ENCODE data around the gene ETV2. TPM values are rescaled to one million over a fixed set of nuclear protein-coding genes. Genes with fewer than 3 reads are reported as not detected.
A peak's percentile ranks its signal among the peaks of the same experiment; 100 is the strongest.
"Not testable (repeated sequence)": the region's sequence is repeated elsewhere in the genome, so short reads cannot be mapped to it uniquely, and the experiment has no call there.

The ETV2 gene
- polyA plus RNA-seq, result 1.5 TPM
- long read RNA-seq, donor 1, result 0 reads
- long read RNA-seq, donor 2, result 0 reads
- long read RNA-seq, donor 3, result 0 reads
- long read RNA-seq, donor 4, result 0 reads
- long read RNA-seq, donor 5, partial matches to known transcripts, result 0 of 2 reads
- long read RNA-seq, donor 5, other reads (novel, unspliced or antisense), result 0 of 2 reads
- long read RNA-seq, donor 6, partial matches to known transcripts, result 0 of 3 reads
- long read RNA-seq, donor 6, other reads (novel, unspliced or antisense), result 0 of 3 reads
- long read RNA-seq, donor 7, partial matches to known transcripts, result 0 of 1 reads
- long read RNA-seq, donor 7, other reads (novel, unspliced or antisense), result 0 of 1 reads
- long read RNA-seq, donor 8, result 0 reads
- long read RNA-seq, donor 9, result 0 reads
- long read RNA-seq, donor 10, partial matches to known transcripts, result 0 of 1 reads
- long read RNA-seq, donor 10, other reads (novel, unspliced or antisense), result 0 of 1 reads
- long read RNA-seq, donor 11, result 0 reads

- Histone ChIP-seq H3K4me1 (ENCODE audit: control insufficient read depth, insufficient read depth, low read length) (peaks cover 24% of the 10 kb centered on the region), H3K27me3 (ENCODE audit: control insufficient read depth, insufficient read depth, low read length) (peaks cover 7% of the 10 kb centered on the region), H3K27ac (ENCODE audit: low read length) (no peak within 1 kb of the TSS), H3K4me3 (ENCODE audit: low read length) (no peak within 1 kb of the TSS), H3K9me3 (ENCODE audit: control insufficient read depth, low read depth, low read length) (no peaks in the 10 kb centered on the region), H3K36me3 (ENCODE audit: control insufficient read depth, insufficient read depth, low read length) (peaks cover 18% of the 10 kb centered on the region)
- no CpG with 5 or more reads among the region's 28 CpGs for WGBS (ENCODE audit: insufficient coverage, low lambda C conversion rate)
- DNase-seq, result peak; percentile 33 to 41
Measured at GRCh38 chr19:35641515-35642151, at the start of gene ETV2. ETV2 (plus strand) TSS chr19:35641745; CDS start chr19:35642461, 716 bp downstream.

- Histone ChIP-seq H3K9me3 (ENCODE audit: control insufficient read depth, low read depth, low read length) (no peaks in the 10 kb centered on the region), H3K4me3 (ENCODE audit: low read length) (no peak overlapping the region), H3K4me1 (ENCODE audit: control insufficient read depth, insufficient read depth, low read length) (no peaks in the 10 kb centered on the region), H3K36me3 (ENCODE audit: control insufficient read depth, insufficient read depth, low read length) (no peaks in the 10 kb centered on the region), H3K27ac (ENCODE audit: low read length) (no peak overlapping the region), H3K27me3 (ENCODE audit: control insufficient read depth, insufficient read depth, low read length) (no peaks in the 10 kb centered on the region)
- 4% methylated on average over 4 of the region's 8 CpGs for WGBS (ENCODE audit: insufficient coverage, low lambda C conversion rate)
- peak; percentile 25 to 26 for DNase-seq
Measured at GRCh38 chr19:35592226-35592625, 49.3 kb upstream of the ETV2 start.

GRCh38 chr19:35595026-35595425 lies 46.5 kb upstream of the ETV2 start:
- not testable (repeated sequence) for H3K4me1 ChIP-seq (ENCODE audit: control insufficient read depth, insufficient read depth, low read length); H3K36me3 ChIP-seq (ENCODE audit: control insufficient read depth, insufficient read depth, low read length); DNase-seq; H3K27me3 ChIP-seq (ENCODE audit: control insufficient read depth, insufficient read depth, low read length); H3K9me3 ChIP-seq (ENCODE audit: control insufficient read depth, low read depth, low read length); H3K27ac ChIP-seq (ENCODE audit: low read length); H3K4me3 ChIP-seq (ENCODE audit: low read length)
- no CpG with 5 or more reads among the region's 3 CpGs for WGBS (ENCODE audit: insufficient coverage, low lambda C conversion rate)

- WGBS (ENCODE audit: insufficient coverage, low lambda C conversion rate), result no CpG with 5 or more reads among the region's 1 CpG
- Histone ChIP-seq H3K9me3 (ENCODE audit: control insufficient read depth, low read depth, low read length) (no peaks in the 10 kb centered on the region), H3K27me3 (ENCODE audit: control insufficient read depth, insufficient read depth, low read length) (no peaks in the 10 kb centered on the region), H3K36me3 (ENCODE audit: control insufficient read depth, insufficient read depth, low read length) (no peaks in the 10 kb centered on the region), H3K4me3 (ENCODE audit: low read length) (no peak overlapping the region), H3K27ac (ENCODE audit: low read length) (no peak overlapping the region), H3K4me1 (ENCODE audit: control insufficient read depth, insufficient read depth, low read length) (no peaks in the 10 kb centered on the region)
- DNase-seq, result no peak
Measured at GRCh38 chr19:35595928-35596327, 45.6 kb upstream of the ETV2 start.

- no peaks in the 10 kb centered on the region for H3K27me3 ChIP-seq (ENCODE audit: control insufficient read depth, insufficient read depth, low read length)
- DNase-seq, result no peak
- H3K27ac ChIP-seq (ENCODE audit: low read length), result no peak overlapping the region
- H3K9me3 ChIP-seq (ENCODE audit: control insufficient read depth, low read depth, low read length), result no peaks in the 10 kb centered on the region
- no peak overlapping the region for H3K4me3 ChIP-seq (ENCODE audit: low read length)
- no peaks in the 10 kb centered on the region for H3K4me1 ChIP-seq (ENCODE audit: control insufficient read depth, insufficient read depth, low read length)
- no peaks in the 10 kb centered on the region for H3K36me3 ChIP-seq (ENCODE audit: control insufficient read depth, insufficient read depth, low read length)
- WGBS (ENCODE audit: insufficient coverage, low lambda C conversion rate), result 89% methylated on average over 1 of the region's 4 CpGs
Measured at GRCh38 chr19:35596366-35596999, 45.1 kb upstream of the ETV2 start.

GRCh38 chr19:35601971-35602370 lies 39.6 kb upstream of the ETV2 start:
- H3K36me3 ChIP-seq (ENCODE audit: control insufficient read depth, insufficient read depth, low read length), result no peaks in the 10 kb centered on the region
- no peak for DNase-seq
- no peak overlapping the region for H3K4me3 ChIP-seq (ENCODE audit: low read length)
- WGBS (ENCODE audit: insufficient coverage, low lambda C conversion rate), result no CpG with 5 or more reads among the region's 3 CpGs
- H3K4me1 ChIP-seq (ENCODE audit: control insufficient read depth, insufficient read depth, low read length), result no peaks in the 10 kb centered on the region
- no peaks in the 10 kb centered on the region for H3K9me3 ChIP-seq (ENCODE audit: control insufficient read depth, low read depth, low read length)
- H3K27me3 ChIP-seq (ENCODE audit: control insufficient read depth, insufficient read depth, low read length), result no peaks in the 10 kb centered on the region
- no peak overlapping the region for H3K27ac ChIP-seq (ENCODE audit: low read length)

GRCh38 chr19:35604436-35604835 lies 37.1 kb upstream of the ETV2 start:
- WGBS (ENCODE audit: insufficient coverage, low lambda C conversion rate), result 73% methylated on average over 3 of the region's 4 CpGs
- H3K4me3 ChIP-seq (ENCODE audit: low read length); DNase-seq; H3K27ac ChIP-seq (ENCODE audit: low read length); H3K4me1 ChIP-seq (ENCODE audit: control insufficient read depth, insufficient read depth, low read length); H3K36me3 ChIP-seq (ENCODE audit: control insufficient read depth, insufficient read depth, low read length); H3K27me3 ChIP-seq (ENCODE audit: control insufficient read depth, insufficient read depth, low read length); H3K9me3 ChIP-seq (ENCODE audit: control insufficient read depth, low read depth, low read length): not testable (repeated sequence)

GRCh38 chr19:35607170-35607569 lies 34.4 kb upstream of the ETV2 start:
- not testable (repeated sequence) for DNase-seq; H3K9me3 ChIP-seq (ENCODE audit: control insufficient read depth, low read depth, low read length); H3K27ac ChIP-seq (ENCODE audit: low read length); H3K36me3 ChIP-seq (ENCODE audit: control insufficient read depth, insufficient read depth, low read length); H3K4me1 ChIP-seq (ENCODE audit: control insufficient read depth, insufficient read depth, low read length); H3K4me3 ChIP-seq (ENCODE audit: low read length); H3K27me3 ChIP-seq (ENCODE audit: control insufficient read depth, insufficient read depth, low read length)
- no CpG with 5 or more reads among the region's 8 CpGs for WGBS (ENCODE audit: insufficient coverage, low lambda C conversion rate)

- no peak for DNase-seq
- Histone ChIP-seq H3K4me1 (ENCODE audit: control insufficient read depth, insufficient read depth, low read length) (peaks cover 4% of the 10 kb centered on the region), H3K27me3 (ENCODE audit: control insufficient read depth, insufficient read depth, low read length) (no peaks in the 10 kb centered on the region), H3K9me3 (ENCODE audit: control insufficient read depth, low read depth, low read length) (no peaks in the 10 kb centered on the region), H3K36me3 (ENCODE audit: control insufficient read depth, insufficient read depth, low read length) (no peaks in the 10 kb centered on the region), H3K27ac (ENCODE audit: low read length) (no peak overlapping the region), H3K4me3 (ENCODE audit: low read length) (no peak overlapping the region)
- WGBS (ENCODE audit: insufficient coverage, low lambda C conversion rate), result no CpG with 5 or more reads among the region's 3 CpGs
Measured at GRCh38 chr19:35607661-35608060, 33.9 kb upstream of the ETV2 start.

GRCh38 chr19:35608251-35608650 lies 33.3 kb upstream of the ETV2 start:
- Histone ChIP-seq H3K36me3 (ENCODE audit: control insufficient read depth, insufficient read depth, low read length) (no peaks in the 10 kb centered on the region), H3K27ac (ENCODE audit: low read length) (no peak overlapping the region), H3K4me3 (ENCODE audit: low read length) (no peak overlapping the region), H3K4me1 (ENCODE audit: control insufficient read depth, insufficient read depth, low read length) (peaks cover 4% of the 10 kb centered on the region), H3K27me3 (ENCODE audit: control insufficient read depth, insufficient read depth, low read length) (no peaks in the 10 kb centered on the region), H3K9me3 (ENCODE audit: control insufficient read depth, low read depth, low read length) (no peaks in the 10 kb centered on the region)
- WGBS (ENCODE audit: insufficient coverage, low lambda C conversion rate), result no CpG with 5 or more reads among the region's 2 CpGs
- DNase-seq, result no peak
